Neural crest cell (in vitro differentiated cells): ENCODE measurements around the gene LSAMP. TPM values are rescaled to one million over a fixed set of nuclear protein-coding genes. Genes with fewer than 3 reads are reported as not detected.

Experiments used
- DNase-seq: peaks from one replicate; pipeline ENCODE4 v3.0.0; 2021; ENCODE audit warnings: low read depth, mixed read lengths, low spot score
- H3K27ac Mint-ChIP-seq: one replicate; pipeline ENCODE4 v1.8.0; 2021; ENCODE audit warnings: mild to moderate bottlenecking, mixed read lengths; ENCODE audit not compliant: unreplicated experiment
- H3K27me3 Mint-ChIP-seq: 2 replicates; pipeline ENCODE4 v1.8.0; 2021; ENCODE audit warnings: low read depth, mild to moderate bottlenecking, mixed read lengths
- H3K36me3 Mint-ChIP-seq: 2 replicates; pipeline ENCODE4 v1.8.0; 2021; ENCODE audit warnings: low read depth, mild to moderate bottlenecking, mixed read lengths
- H3K4me1 Mint-ChIP-seq: 2 replicates; pipeline ENCODE4 v1.8.0; 2021; ENCODE audit warnings: mixed read lengths
- H3K4me3 Mint-ChIP-seq: one replicate; pipeline ENCODE4 v1.8.0; 2021; ENCODE audit warnings: mild to moderate bottlenecking, mixed read lengths
- H3K9me3 Mint-ChIP-seq: 2 replicates; pipeline ENCODE4 v1.8.0; 2021; ENCODE audit warnings: mixed read lengths
- CTCF ChIP-seq: fragments of 200-600 bp; sonication (generic); conservative IDR thresholded peaks from 2 replicates; pipeline ENCODE4 v1.5.0; 2021; ENCODE audit warnings: antibody characterized with exemption, mild to moderate bottlenecking
- total RNA-seq: library from RNA; stranded (reverse); gene quantifications from 2 replicates; pipeline ENCODE4 v1.2.1, GENCODE V29; 2021

LSAMP gene
- total RNA-seq, 1 donor from 2014 or later = 36.7 TPM

GRCh38 chr3:116367761-116368395 lies 77.4 kb downstream of the LSAMP start:
- no peak for DNase-seq
- Mint-ChIP-seq H3K27me3 (no peaks in the 10 kb centered on the region), H3K36me3 (peaks cover 5% of the 10 kb centered on the region), H3K4me1 (peaks cover 21% of the 10 kb centered on the region), H3K4me3 (no peak overlapping the region), H3K27ac (no peak overlapping the region), H3K9me3 (peaks cover 10% of the 10 kb centered on the region)
- TF ChIP-seq CTCF = no peak

DNA sequence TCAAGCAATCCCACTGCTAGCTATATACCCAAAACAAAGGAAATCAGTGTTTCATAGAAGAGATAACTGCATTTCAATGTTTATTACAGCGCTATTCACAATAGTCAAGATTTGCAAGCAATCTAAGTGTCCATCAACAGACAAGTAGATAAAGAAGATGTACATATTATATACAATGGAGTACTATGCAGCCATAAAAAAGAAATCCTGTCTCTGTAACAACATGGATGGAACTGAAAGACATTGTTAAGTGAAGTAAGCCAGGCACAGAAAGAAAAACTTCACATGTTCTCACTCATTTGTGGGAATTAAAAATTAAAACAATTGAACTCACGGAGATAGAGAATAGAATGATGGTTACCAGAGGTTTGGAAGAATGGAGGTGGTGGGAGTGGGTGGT lies 89.2 kb downstream of the LSAMP start:
- H3K4me3 Mint-ChIP-seq = no peak overlapping the region
- no peak overlapping the region for H3K27ac Mint-ChIP-seq
- H3K4me1 Mint-ChIP-seq = peaks cover 26% of the 10 kb centered on the region
- TF ChIP-seq CTCF = no peak
- H3K27me3 Mint-ChIP-seq = no peaks in the 10 kb centered on the region
- H3K9me3 Mint-ChIP-seq = peaks cover 4% of the 10 kb centered on the region
- DNase-seq = no peak
- peaks cover 18% of the 10 kb centered on the region for H3K36me3 Mint-ChIP-seq

GRCh38 chr3:116354382-116354781 lies 90.9 kb downstream of the LSAMP start:
- DNase-seq = no peak
- H3K4me1 Mint-ChIP-seq = peaks cover 22% of the 10 kb centered on the region
- H3K4me3 Mint-ChIP-seq = no peak overlapping the region
- H3K9me3 Mint-ChIP-seq = peaks cover 4% of the 10 kb centered on the region
- H3K36me3 Mint-ChIP-seq = peaks cover 16% of the 10 kb centered on the region
- H3K27me3 Mint-ChIP-seq = no peaks in the 10 kb centered on the region
- no peak for TF ChIP-seq CTCF
- H3K27ac Mint-ChIP-seq = no peak overlapping the region

DNA sequence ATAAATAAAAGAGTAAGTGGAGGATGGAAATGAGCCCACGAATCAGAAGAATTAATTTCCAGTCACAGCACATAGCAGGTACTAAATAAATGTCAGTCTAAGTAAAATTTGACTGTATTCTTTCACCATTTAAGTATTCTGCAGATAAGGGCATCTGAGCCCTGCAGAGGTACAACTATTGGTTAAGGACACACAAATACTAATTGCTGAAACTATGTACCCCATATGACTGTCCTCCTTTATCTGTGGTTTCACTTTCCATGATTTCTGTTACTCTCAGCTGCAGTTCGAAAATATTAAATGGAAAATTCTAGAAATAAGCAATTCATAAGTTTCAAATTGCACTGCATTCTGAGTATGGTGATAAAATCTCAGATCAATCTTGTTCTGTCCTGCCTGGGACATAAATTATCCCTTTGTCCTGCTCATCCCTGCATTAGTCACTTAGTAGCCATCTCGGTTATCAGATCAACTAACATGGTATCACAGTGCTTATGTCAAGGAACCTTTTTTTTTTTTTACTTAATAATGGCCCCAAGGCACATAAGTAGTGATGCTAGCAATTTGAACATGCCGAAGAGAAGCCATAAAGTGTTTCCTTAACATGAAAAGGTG lies 95.1 kb downstream of the LSAMP start:
- H3K9me3 Mint-ChIP-seq = no peaks in the 10 kb centered on the region
- TF ChIP-seq CTCF = no peak
- H3K4me1 Mint-ChIP-seq = peaks cover 14% of the 10 kb centered on the region
- no peak for DNase-seq
- no peak overlapping the region for H3K27ac Mint-ChIP-seq
- H3K4me3 Mint-ChIP-seq = no peak overlapping the region
- no peaks in the 10 kb centered on the region for H3K27me3 Mint-ChIP-seq
- H3K36me3 Mint-ChIP-seq = peaks cover 3% of the 10 kb centered on the region

- Mint-ChIP-seq H3K9me3 (no peaks in the 10 kb centered on the region), H3K4me1 (peaks cover 11% of the 10 kb centered on the region), H3K27ac (no peak overlapping the region), H3K4me3 (no peak overlapping the region), H3K36me3 (peaks cover 3% of the 10 kb centered on the region), H3K27me3 (no peaks in the 10 kb centered on the region)
- DNase-seq = no peak
- TF ChIP-seq CTCF = no peak
Observed at GRCh38 chr3:116348216-116348615, 97.1 kb downstream of the LSAMP start.
